ENCODE measurements around the gene RELN.
A peak's percentile ranks its signal among the peaks of the same experiment; 100 is the strongest.

RELN gene

DNA sequence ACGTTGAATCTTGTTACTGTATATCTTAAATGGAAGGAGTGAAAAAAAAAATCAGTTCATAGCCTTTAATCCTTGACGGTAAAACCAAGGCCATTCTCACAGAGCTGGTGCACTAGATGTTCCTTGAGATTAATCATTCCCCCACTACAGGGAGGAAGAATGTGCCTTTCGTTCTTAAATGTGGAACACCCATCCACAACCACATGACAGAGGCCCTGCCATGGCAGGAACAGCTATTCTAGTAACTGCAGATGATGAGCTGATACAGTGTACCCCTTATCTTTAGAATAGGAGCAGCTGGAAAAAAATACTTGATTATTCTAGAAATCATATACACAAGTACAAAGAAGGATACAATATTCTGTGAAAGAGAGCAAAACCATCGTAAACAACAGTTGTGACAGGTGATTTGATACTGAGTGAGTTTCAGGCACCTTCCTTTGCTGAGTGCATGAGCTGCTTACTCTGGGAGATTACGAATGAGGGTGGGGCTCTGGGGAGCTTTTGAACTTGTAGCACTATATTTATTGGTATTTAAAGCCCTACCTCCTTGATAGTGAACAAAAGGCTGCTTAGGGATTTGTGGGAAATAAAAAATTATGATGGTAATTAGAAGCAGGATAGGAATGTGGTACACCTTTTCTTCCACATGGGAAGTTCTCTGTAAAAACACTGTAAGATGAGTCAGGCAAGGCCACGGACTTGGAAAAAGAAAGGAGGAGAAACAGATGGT lies 299.1 kb downstream of the RELN start:
- peak overlapping the region; percentile 64 for H3K27ac ChIP-seq
- TF ChIP-seq CTCF (conservative IDR thresholded peaks at IDR 0.05) = no peak

- no peak for TF ChIP-seq CTCF (conservative IDR thresholded peaks at IDR 0.05)
- H3K27ac ChIP-seq = no peak overlapping the region
Measured at GRCh38 chr7:103689255-103689654, 300.2 kb downstream of the RELN start.

DNA sequence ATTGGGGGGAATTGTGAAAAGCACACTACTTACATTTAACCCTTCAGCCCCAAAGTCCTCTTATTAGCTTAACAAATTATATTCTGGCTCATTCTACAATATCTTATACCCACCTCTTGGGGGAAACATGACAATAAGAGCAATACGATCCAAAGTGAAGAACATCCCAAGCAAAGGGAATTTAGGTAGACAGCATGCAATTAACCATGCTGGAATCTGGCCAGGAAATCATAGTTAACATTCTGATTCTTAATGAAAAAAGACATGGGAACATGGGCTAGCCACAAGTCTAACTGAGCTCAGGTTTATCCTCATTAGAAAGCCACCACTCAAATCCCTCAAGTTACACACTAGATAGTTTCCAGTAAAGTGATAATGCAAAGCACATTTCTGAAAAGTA lies 301.5 kb downstream of the RELN start:
- TF ChIP-seq CTCF (conservative IDR thresholded peaks at IDR 0.05) = no peak
- no peak overlapping the region for H3K27ac ChIP-seq

DNA sequence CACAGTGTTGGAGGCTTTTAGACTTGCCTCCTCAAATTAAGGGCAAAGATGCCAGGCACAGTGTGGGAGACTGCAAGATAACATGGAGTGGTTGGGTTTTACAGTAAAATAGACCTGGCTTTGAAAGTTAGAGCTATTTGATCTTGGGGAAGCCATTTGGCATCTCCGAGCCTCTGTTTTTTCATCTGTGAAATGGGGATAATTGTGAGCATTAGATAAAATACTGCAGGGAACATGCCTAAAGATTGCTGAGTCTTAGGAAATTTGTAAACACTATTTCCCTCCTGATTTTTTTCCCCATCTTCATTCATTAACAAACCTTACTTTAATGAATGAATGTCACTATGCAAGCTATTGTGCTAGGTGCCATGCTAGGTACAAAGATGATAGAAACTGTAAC lies 302.2 kb downstream of the RELN start:
- no peak overlapping the region for H3K27ac ChIP-seq
- TF ChIP-seq CTCF (conservative IDR thresholded peaks at IDR 0.05) = no peak

- no peak overlapping the region for H3K27ac ChIP-seq
- TF ChIP-seq CTCF (conservative IDR thresholded peaks at IDR 0.05) = no peak
Measured at GRCh38 chr7:103686763-103687162, 302.7 kb downstream of the RELN start.

DNA sequence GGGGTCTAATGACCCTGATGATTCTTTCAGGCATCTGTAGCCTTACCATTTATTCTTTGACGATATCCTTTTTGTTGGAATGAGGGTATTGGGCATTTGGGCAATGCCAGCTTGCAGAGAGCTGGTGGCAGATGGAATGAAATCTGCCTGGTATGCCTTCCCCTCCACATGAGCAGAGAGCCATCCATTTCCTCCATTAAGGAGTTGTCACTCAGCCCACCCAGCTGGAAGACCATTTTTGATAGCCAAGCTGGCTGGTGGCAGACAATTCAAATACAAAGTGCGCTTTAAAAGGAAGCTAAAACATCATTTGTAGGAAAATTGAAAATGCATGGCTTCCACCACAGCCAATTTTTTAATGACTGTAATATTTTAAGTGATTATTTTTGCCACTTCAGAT lies 303.4 kb downstream of the RELN start:
- no peak overlapping the region for H3K27ac ChIP-seq
- TF ChIP-seq CTCF (conservative IDR thresholded peaks at IDR 0.05) = no peak

- TF ChIP-seq CTCF (conservative IDR thresholded peaks at IDR 0.05) = no peak
Measured at GRCh38 chr7:103685646-103686045, 303.8 kb downstream of the RELN start.

More at GRCh38 chr7:103685646-103686045, 303.8 kb downstream of the RELN start:
- no peak overlapping the region for H3K27ac ChIP-seq

Measured in VCaP (cell line).